IMR-90 (cell line): ENCODE measurements around the gene PIGC. TPM values are rescaled to one million over a fixed set of nuclear protein-coding genes. Genes with fewer than 3 reads are reported as not detected.

Experiments
- ATAC-seq: fragments of 200-7000 bp; cut with Tn5 transposase; 2 replicates; pipeline ENCODE4 v1.9.1; 2020; ENCODE audit warnings: low read depth, mild to moderate bottlenecking, moderate library complexity
- BruUV-seq: library from RNA; stranded (reverse); fragments of 400-500 nt; replicated peaks from 2 replicates; lab custom pipeline; 2021; lab: Mats Ljungman, UMichigan
- CTCF ChIA-PET: fragments of 300-600 bp; formaldehyde crosslinking; extraction: SDS; loops from one replicate; lab custom pipeline; 2021; ENCODE audit warnings: antibody characterized with exemption; lab: Yijun Ruan, JAX
- POLR2A ChIA-PET: fragments of 300-600 bp; sonication (Branson Sonifier 250); formaldehyde crosslinking; loops from one replicate; lab custom pipeline; 2022; ENCODE audit warnings: antibody characterized with exemption; ENCODE audit not compliant: unreplicated experiment; lab: Charles Lee
- DNase-seq: peaks from one replicate; pipeline ENCODE4 v3.0.0; 2013
- H2AFZ ChIP-seq: replicated peaks from 2 replicates; pipeline ENCODE3; 2013; ENCODE audit warnings: low read length, mild to moderate bottlenecking; ENCODE audit not compliant: poor library complexity
- H2AK5ac ChIP-seq: 2 replicates; pipeline ENCODE4 v1.6.1; 2013; ENCODE audit warnings: low read depth, low read length, inconsistent platforms
- H2AK9ac ChIP-seq: replicated peaks from 2 replicates; pipeline ENCODE3; 2013; ENCODE audit warnings: mild to moderate bottlenecking, low read depth, low read length, moderate library complexity; ENCODE audit not compliant: poor library complexity
- H2BK120ac ChIP-seq: 2 replicates; pipeline ENCODE4 v1.6.1; 2013; ENCODE audit warnings: low read depth, low read length, inconsistent platforms
- H2BK15ac ChIP-seq: 3 replicates; pipeline ENCODE4 v1.6.1; 2013; ENCODE audit warnings: low read depth, low read length, inconsistent platforms
- H2BK20ac ChIP-seq: 2 replicates; pipeline ENCODE4 v1.6.1; 2013; ENCODE audit warnings: low read depth, mild to moderate bottlenecking, inconsistent platforms, low read length, moderate library complexity
- H2BK5ac ChIP-seq: 2 replicates; pipeline ENCODE4 v1.6.1; 2013; ENCODE audit warnings: mild to moderate bottlenecking, low read depth, low read length, inconsistent platforms; ENCODE audit not compliant: poor library complexity, severe bottlenecking
- H3K14ac ChIP-seq: replicated peaks from 2 replicates; pipeline ENCODE4 v1.6.1; 2013; ENCODE audit warnings: low read depth, low read length, inconsistent platforms
- H3K18ac ChIP-seq: 2 replicates; pipeline ENCODE4 v1.6.1; 2013; ENCODE audit warnings: low read depth, low read length, control low read depth
- H3K23ac ChIP-seq: 2 replicates; pipeline ENCODE4 v1.6.1; 2013; ENCODE audit warnings: low read depth, low read length, inconsistent platforms
- H3K27ac ChIP-seq: 2 replicates; pipeline ENCODE4 v1.5.1; 2013; ENCODE audit warnings: mild to moderate bottlenecking, control low read depth, low read length; ENCODE audit not compliant: insufficient read depth
- H3K27me3 ChIP-seq: 2 replicates; pipeline ENCODE4 v1.6.1; 2013; ENCODE audit warnings: low read length; ENCODE audit not compliant: control insufficient read depth, insufficient read depth
- H3K36me3 ChIP-seq: 2 replicates; pipeline ENCODE4 v1.6.1; 2013; ENCODE audit warnings: low read length, mixed read lengths; ENCODE audit not compliant: control insufficient read depth, insufficient read depth
- H3K4ac ChIP-seq: 2 replicates; pipeline ENCODE4 v1.6.1; 2013; ENCODE audit warnings: low read depth, low read length, inconsistent platforms
- H3K4me1 ChIP-seq: 2 replicates; pipeline ENCODE4 v1.6.1; 2013; ENCODE audit warnings: low read length, mixed read lengths; ENCODE audit not compliant: control insufficient read depth, insufficient read depth
- H3K4me2 ChIP-seq: 2 replicates; pipeline ENCODE4 v1.6.1; 2013; ENCODE audit warnings: low read depth, mild to moderate bottlenecking, control low read depth, low read length, moderate library complexity
- H3K4me3 ChIP-seq: 2 replicates; pipeline ENCODE4 v1.5.1; 2013; ENCODE audit warnings: low read depth, mild to moderate bottlenecking, control low read depth, low read length, moderate library complexity; ENCODE audit not compliant: insufficient read depth
- H3K56ac ChIP-seq: 2 replicates; pipeline ENCODE4 v1.6.1; 2013; ENCODE audit warnings: low read length, inconsistent platforms; ENCODE audit not compliant: insufficient read depth; ENCODE audit errors: extremely low read depth
- H3K79me1 ChIP-seq, 2 experiments: 2 replicates each; pipeline ENCODE4 v1.6.1; 2013; ENCODE audit warnings: low read length in 2 of 2, inconsistent platforms in 1 of 2, low read depth in 1 of 2
- H3K9ac ChIP-seq: 2 replicates; pipeline ENCODE4 v1.6.1; 2013; ENCODE audit warnings: low read depth, low read length, control low read depth
- H3K9me1 ChIP-seq: 2 replicates; pipeline ENCODE4 v1.6.1; 2013; ENCODE audit warnings: low read length, inconsistent platforms; ENCODE audit not compliant: insufficient read depth
- H3K9me3 ChIP-seq: 2 replicates; pipeline ENCODE4 v1.6.1; 2013; ENCODE audit warnings: low read length; ENCODE audit not compliant: control insufficient read depth, insufficient read depth
- H4K20me1 ChIP-seq: 2 replicates; pipeline ENCODE4 v1.6.1; 2013; ENCODE audit warnings: low read length, inconsistent platforms; ENCODE audit not compliant: insufficient read depth
- H4K5ac ChIP-seq: 2 replicates; pipeline ENCODE4 v1.6.1; 2013; ENCODE audit warnings: mild to moderate bottlenecking, low read depth, low read length, control low read depth
- H4K8ac ChIP-seq, 2 experiments: 2 replicates each; pipeline ENCODE4 v1.6.1; 2013; ENCODE audit warnings: low read depth in 2 of 2, low read length in 2 of 2, control low read depth in 1 of 2, inconsistent platforms in 1 of 2
- H4K91ac ChIP-seq: 2 replicates; pipeline ENCODE4 v1.6.1; 2013; ENCODE audit warnings: low read depth, low read length, inconsistent platforms; ENCODE audit not compliant: insufficient read depth
- BHLHE40 ChIP-seq: fragments of 150-350 bp; IDR thresholded peaks from 2 replicates; pipeline ENCODE4 v1.6.1; 2016; ENCODE audit warnings: mild to moderate bottlenecking, low read depth, low read length
- CEBPB ChIP-seq: IDR thresholded peaks from 2 replicates; pipeline ENCODE4 v1.6.1; 2012; ENCODE audit warnings: low read depth, low read length, improper control_type of control experiment
- CHD1 ChIP-seq: IDR thresholded peaks from 2 replicates; pipeline ENCODE4 v1.6.1; 2012; ENCODE audit warnings: low read depth, low read length, improper control_type of control experiment
- ELK1 ChIP-seq: fragments of 150-350 bp; IDR thresholded peaks from 2 replicates; pipeline ENCODE4 v1.6.1; 2016; ENCODE audit warnings: low read depth, mild to moderate bottlenecking, low read length, moderate library complexity, borderline replicate concordance
- FOS ChIP-seq: fragments of 150-350 bp; IDR thresholded peaks from 2 replicates; pipeline ENCODE4 v1.6.1; 2016; ENCODE audit warnings: low read depth, low read length
- MAFK ChIP-seq: IDR thresholded peaks from 2 replicates; pipeline ENCODE4 v1.6.1; 2012; ENCODE audit warnings: low read depth, low read length, improper control_type of control experiment
- MAZ ChIP-seq: IDR thresholded peaks from 2 replicates; pipeline ENCODE4 v1.6.1; 2012; ENCODE audit warnings: low read depth, mild to moderate bottlenecking, low read length, improper control_type of control experiment, moderate library complexity, borderline replicate concordance
- MXI1 ChIP-seq: IDR thresholded peaks from 2 replicates; pipeline ENCODE4 v1.6.1; 2012; ENCODE audit warnings: low read depth, mild to moderate bottlenecking, low read length, moderate library complexity, borderline replicate concordance
- NFE2L2 ChIP-seq: fragments of 150-350 bp; IDR thresholded peaks from 2 replicates; pipeline ENCODE4 v1.6.1; 2016; ENCODE audit warnings: low read depth, mild to moderate bottlenecking, low read length
- POLR2A ChIP-seq: IDR thresholded peaks from 2 replicates; pipeline ENCODE4 v1.6.1; 2012; ENCODE audit warnings: mild to moderate bottlenecking, low read depth, low read length
- RAD21 ChIP-seq: IDR thresholded peaks from 2 replicates; pipeline ENCODE4 v1.6.1; 2012; ENCODE audit warnings: low read length, improper control_type of control experiment
- RFX5 ChIP-seq: IDR thresholded peaks from 2 replicates; pipeline ENCODE4 v1.8.0; 2012; ENCODE audit warnings: low read depth, mild to moderate bottlenecking, low read length, moderate library complexity
- WGBS, 2 experiments: methylation state at CpG; one replicate each; pipeline versions ENCODE4 v1.1.5 to v1.1.7; 2013; ENCODE audit warnings: missing lambda C conversion rate in 2 of 2; ENCODE audit not compliant: insufficient read length in 1 of 2; ENCODE audit errors: extremely low coverage in 2 of 2; 5-methylcytosine and 5-hydroxymethylcytosine counted together
- dilution Hi-C: fragments of 300-500 bp; cut with HindIII; formaldehyde crosslinking; loops from one replicate; pipeline ENCODE4 v1.14.3; 2018; ENCODE audit warnings: low sequenced_read_pairs; ENCODE audit not compliant: unreplicated experiment
- in situ Hi-C: fragments of 300-500 bp; cut with MboI; formaldehyde crosslinking; loops from 3 replicates; pipeline ENCODE4 v1.14.3; 2019; ENCODE audit warnings: low sequenced_read_pairs, inconsistent platforms, mixed read lengths
- intact Hi-C: fragments of 100-400 bp; cut with micrococcal nuclease; formaldehyde crosslinking; loops from 2 replicates; pipeline ENCODE4 v1.10.0; 2022
- polyA plus RNA-seq, 3 experiments: library from polyadenylated mRNA; depleted of rRNA; stranded (reverse); fragments of >200 nt; gene quantifications; 2 replicates each; pipeline ENCODE4 v1.2.3, GENCODE V29; 2012; ENCODE audit warnings: low replicate concordance in 1 of 3
- total RNA-seq: library from RNA; depleted of rRNA; stranded (reverse); fragments of >200 nt; gene quantifications from 2 replicates; pipeline ENCODE4 v1.2.3, GENCODE V29; 2012
- TF ChIP-seq, protein P1 (sequence below): conservative IDR thresholded peaks from 2 replicates; pipeline ENCODE4 v1.5.1; 2012; ENCODE audit warnings: mild to moderate bottlenecking, low read depth, low read length, improper control_type of control experiment

PIGC gene
- total and polyA plus RNA-seq, 2 of the 4 experiments (the other 2 are of a cell fraction): 14.9 to 15.8 TPM

GRCh38 chr1:172402878-172403569 lies 40.8 kb downstream of the PIGC start:
- H2BK20ac ChIP-seq: no peak overlapping the region
- H3K4me3 ChIP-seq: no peak overlapping the region
- dilution Hi-C loops: no loop called here
- H3K36me3 ChIP-seq: no peaks in the 10 kb centered on the region
- intact Hi-C loops: loop anchor here (5.0 kb wide), 1 partner anchor 601 kb away; no protein-coding TSS in a partner anchor
- no peak overlapping the region for H3K27ac ChIP-seq
- no peak overlapping the region for H3K14ac ChIP-seq
- H4K5ac ChIP-seq: no peak overlapping the region
- H4K20me1 ChIP-seq: no peaks in the 10 kb centered on the region
- no peaks in the 10 kb centered on the region for H3K27me3 ChIP-seq
- no peak overlapping the region for H3K23ac ChIP-seq
- DNase-seq (no peak), ATAC-seq (no peak)
- no peak overlapping the region for H3K4me2 ChIP-seq
- TF ChIP-seq BHLHE40 (no peak), RAD21 (no peak), NFE2L2 (no peak), MXI1 (no peak), MAZ (no peak), MAFK (no peak), CEBPB (no peak), POLR2A (no peak), ELK1 (no peak), CHD1 (no peak), FOS (no peak), RFX5 (no peak)
- TF ChIP-seq, protein P1, sequence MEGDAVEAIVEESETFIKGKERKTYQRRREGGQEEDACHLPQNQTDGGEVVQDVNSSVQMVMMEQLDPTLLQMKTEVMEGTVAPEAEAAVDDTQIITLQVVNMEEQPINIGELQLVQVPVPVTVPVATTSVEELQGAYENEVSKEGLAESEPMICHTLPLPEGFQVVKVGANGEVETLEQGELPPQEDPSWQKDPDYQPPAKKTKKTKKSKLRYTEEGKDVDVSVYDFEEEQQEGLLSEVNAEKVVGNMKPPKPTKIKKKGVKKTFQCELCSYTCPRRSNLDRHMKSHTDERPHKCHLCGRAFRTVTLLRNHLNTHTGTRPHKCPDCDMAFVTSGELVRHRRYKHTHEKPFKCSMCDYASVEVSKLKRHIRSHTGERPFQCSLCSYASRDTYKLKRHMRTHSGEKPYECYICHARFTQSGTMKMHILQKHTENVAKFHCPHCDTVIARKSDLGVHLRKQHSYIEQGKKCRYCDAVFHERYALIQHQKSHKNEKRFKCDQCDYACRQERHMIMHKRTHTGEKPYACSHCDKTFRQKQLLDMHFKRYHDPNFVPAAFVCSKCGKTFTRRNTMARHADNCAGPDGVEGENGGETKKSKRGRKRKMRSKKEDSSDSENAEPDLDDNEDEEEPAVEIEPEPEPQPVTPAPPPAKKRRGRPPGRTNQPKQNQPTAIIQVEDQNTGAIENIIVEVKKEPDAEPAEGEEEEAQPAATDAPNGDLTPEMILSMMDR: no peak
- CTCF ChIA-PET: interaction anchor here (0.6 to 1.0 kb wide), 3 partner anchors 311 to 604 kb away, joined by 3 to 4 read pairs (median 3); no protein-coding TSS in a partner anchor
- no peak overlapping the region for H3K9ac ChIP-seq
- POLR2A ChIA-PET: no interaction called here
- no peak overlapping the region for H4K91ac ChIP-seq
- H3K4ac ChIP-seq: no peak overlapping the region
- no peak overlapping the region for H2AK5ac ChIP-seq
- H3K9me1 ChIP-seq: no peaks in the 10 kb centered on the region
- no peak overlapping the region for H2BK15ac ChIP-seq
- H4K8ac ChIP-seq: no peak overlapping the region
- no TSS peak for BruUV-seq
- H3K9me3 ChIP-seq: no peaks in the 10 kb centered on the region
- no peak overlapping the region for H3K56ac ChIP-seq
- H3K18ac ChIP-seq: no peak overlapping the region
- no peak overlapping the region for H2AK9ac ChIP-seq
- H2BK5ac ChIP-seq: no peak overlapping the region
- WGBS, 2 experiments: 100% methylated on average over 1 of the region's 1 CpG; no CpG with 5 or more reads in 1 of the 2 experiments
- no peaks in the 10 kb centered on the region for H3K79me1 ChIP-seq
- H2BK120ac ChIP-seq: no peak overlapping the region
- peaks cover 3% of the 10 kb centered on the region for H3K4me1 ChIP-seq
- no peak overlapping the region for H2AFZ ChIP-seq
- in situ Hi-C loops: loop anchor here (25.0 kb wide), 1 partner anchor 591 kb away; no protein-coding TSS in a partner anchor
